Ovary (tissue), 3 donors: ENCODE measurements around the gene GRIK3.

Experiments used
- CTCF ChIP-seq, 3 donors: fragments of 450-650 bp in 2 of 3; fragments of 200-600 bp in 1 of 3; IDR thresholded peaks; one replicate each; pipeline versions ENCODE4 v1.5.1 to v1.8.0; 2016 to 2022; ENCODE audit warnings: antibody characterized with exemption in 3 of 3, mild to moderate bottlenecking in 1 of 3
- EP300 ChIP-seq: sonication (generic); formaldehyde crosslinking; IDR thresholded peaks from one replicate; pipeline ENCODE4 v1.6.1; 2017; ENCODE audit warnings: antibody characterized with exemption
- POLR2A ChIP-seq: fragments of 450-650 bp; IDR thresholded peaks from one replicate; pipeline ENCODE4 v1.6.1; 2017; ENCODE audit warnings: antibody characterized with exemption, mild to moderate bottlenecking, moderate library complexity
- donor health status: DM: no; HTN: no; CAD: no.

GRCh38 chr1:36852586-36852985 lies 181.7 kb downstream of the GRIK3 start:
- no peak for TF ChIP-seq CTCF (IDR thresholded peaks at IDR 0.05)
- TF ChIP-seq POLR2A: no peak
- no peak for TF ChIP-seq EP300
